GM13977 (cell line): ENCODE measurements around the gene P4HA2.

Experiments
- DNase-seq: peaks from one replicate; pipeline ENCODE4 v3.0.0; 2012; ENCODE audit warnings: low spot score
- in situ Hi-C: fragments of 300-500 bp; cut with MboI; formaldehyde crosslinking; loops from one replicate; pipeline ENCODE4 v1.12.0; 2022; ENCODE audit warnings: low sequenced_read_pairs, low pct_unique_long_range_greater_than_20kb, mixed read lengths, inconsistent platforms; ENCODE audit not compliant: unreplicated experiment
- TF ChIP-seq, protein P1 (sequence below): IDR thresholded peaks from 2 replicates; pipeline ENCODE4 v1.5.1; 2012; ENCODE audit warnings: mild to moderate bottlenecking, control low read depth; ENCODE audit not compliant: insufficient read depth; ENCODE audit errors: extremely low read depth, missing control alignments

Gene P4HA2

DNA sequence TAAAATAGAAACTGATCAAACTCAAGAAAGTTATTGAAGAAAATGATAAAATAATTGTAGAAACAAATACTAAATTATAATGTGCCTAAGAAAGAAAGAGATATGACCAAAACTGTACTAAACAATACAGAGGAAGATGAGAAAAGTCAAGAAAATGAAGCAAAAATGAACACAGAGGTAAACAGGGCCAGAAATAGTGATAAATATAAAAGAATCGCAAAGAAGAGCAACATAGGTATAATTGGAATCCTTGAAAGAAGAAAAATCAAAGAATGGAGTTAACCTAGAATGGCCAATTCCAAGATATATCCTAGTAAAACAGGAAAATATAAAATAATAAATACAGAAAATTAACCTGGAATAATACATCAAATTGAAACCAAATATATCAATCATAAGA is 84.5 kb downstream of the P4HA2 start:
- in situ Hi-C loops: no loop called here
- DNase-seq: no peak
- TF ChIP-seq, protein P1, sequence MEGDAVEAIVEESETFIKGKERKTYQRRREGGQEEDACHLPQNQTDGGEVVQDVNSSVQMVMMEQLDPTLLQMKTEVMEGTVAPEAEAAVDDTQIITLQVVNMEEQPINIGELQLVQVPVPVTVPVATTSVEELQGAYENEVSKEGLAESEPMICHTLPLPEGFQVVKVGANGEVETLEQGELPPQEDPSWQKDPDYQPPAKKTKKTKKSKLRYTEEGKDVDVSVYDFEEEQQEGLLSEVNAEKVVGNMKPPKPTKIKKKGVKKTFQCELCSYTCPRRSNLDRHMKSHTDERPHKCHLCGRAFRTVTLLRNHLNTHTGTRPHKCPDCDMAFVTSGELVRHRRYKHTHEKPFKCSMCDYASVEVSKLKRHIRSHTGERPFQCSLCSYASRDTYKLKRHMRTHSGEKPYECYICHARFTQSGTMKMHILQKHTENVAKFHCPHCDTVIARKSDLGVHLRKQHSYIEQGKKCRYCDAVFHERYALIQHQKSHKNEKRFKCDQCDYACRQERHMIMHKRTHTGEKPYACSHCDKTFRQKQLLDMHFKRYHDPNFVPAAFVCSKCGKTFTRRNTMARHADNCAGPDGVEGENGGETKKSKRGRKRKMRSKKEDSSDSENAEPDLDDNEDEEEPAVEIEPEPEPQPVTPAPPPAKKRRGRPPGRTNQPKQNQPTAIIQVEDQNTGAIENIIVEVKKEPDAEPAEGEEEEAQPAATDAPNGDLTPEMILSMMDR: no peak

DNA sequence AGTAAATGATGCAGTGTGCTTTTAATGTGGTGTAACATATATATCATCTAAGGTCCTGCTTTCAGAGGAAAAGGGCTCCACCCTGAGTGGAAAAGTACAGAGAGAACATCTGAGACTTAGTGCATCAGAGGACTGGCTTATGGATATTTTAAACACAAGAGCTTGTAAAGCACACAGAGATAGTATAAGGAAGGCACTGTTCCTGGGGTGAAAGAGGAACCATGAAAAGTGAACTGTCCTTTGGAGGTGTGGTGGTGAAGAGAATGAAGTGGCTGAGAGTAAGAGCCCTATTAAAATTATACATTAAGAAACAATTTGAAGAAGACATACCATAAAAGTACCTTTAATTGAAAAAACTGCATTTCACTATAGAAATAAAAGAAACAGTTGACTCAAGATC is 85.2 kb downstream of the P4HA2 start:
- DNase-seq: no peak
- TF ChIP-seq, protein P1: no peak
- in situ Hi-C loops: no loop called here
